C4-2B (cell line): ENCODE results near the gene SAP30L.

Source experiments
- H3K27ac ChIP-seq: fragments of 450-650 bp; 2 replicates; pipeline ENCODE4 v1.5.1; 2017
- CTCF ChIP-seq: fragments of 450-650 bp; conservative IDR thresholded peaks from 2 replicates; pipeline ENCODE4 v1.5.1; 2017; ENCODE audit warnings: mild to moderate bottlenecking
- ZFX ChIP-seq: fragments of 450-650 bp; IDR thresholded peaks from 2 replicates; pipeline ENCODE4 v1.6.1; 2017

Gene SAP30L

DNA sequence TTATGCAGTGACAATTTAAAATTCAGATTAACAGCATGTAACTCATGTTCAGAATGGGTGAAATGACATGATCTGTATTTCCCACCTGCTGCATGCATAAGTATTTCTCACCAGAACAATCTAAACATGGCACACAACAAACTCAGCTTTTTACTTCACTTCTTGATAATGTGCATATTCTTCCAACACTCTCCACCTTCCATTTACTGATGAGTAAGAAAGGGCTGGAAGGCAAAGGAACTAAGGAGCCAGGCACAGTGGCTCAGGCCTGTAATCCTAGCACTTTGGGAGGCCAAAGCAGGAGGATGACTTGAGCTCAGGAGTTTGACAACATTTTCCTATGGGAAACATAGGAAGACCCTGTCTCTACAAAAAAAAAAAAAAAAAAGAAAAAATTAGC lies 35.8 kb upstream of the SAP30L start:
- no peak overlapping the region for H3K27ac ChIP-seq
- TF ChIP-seq CTCF (no peak), ZFX (no peak)

DNA sequence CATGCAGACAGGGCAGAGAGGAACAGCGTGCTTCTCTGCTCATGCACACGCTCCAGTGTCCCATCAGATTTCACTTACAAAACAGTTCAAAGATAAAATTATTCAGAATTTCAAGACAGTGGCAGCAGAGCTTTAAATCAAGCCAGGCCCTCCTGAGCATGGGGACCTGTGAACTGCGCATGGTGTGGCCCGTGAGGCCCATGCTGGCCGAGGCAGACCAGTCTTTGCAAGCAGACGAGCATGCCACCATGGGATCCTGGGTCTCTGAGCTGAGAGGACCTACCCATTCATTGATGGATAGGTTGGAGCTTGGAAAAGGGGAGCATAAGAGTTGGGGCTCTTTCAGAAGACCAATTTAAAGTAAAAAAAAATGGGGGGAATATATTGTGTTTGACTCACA lies 35.0 kb upstream of the SAP30L start:
- TF ChIP-seq ZFX = no peak
- TF ChIP-seq CTCF = no peak
- H3K27ac ChIP-seq = no peak overlapping the region

GRCh38 chr5:154411338-154411737 lies 34.5 kb upstream of the SAP30L start:
- TF ChIP-seq CTCF (no peak), ZFX (no peak)
- H3K27ac ChIP-seq = no peak overlapping the region

DNA sequence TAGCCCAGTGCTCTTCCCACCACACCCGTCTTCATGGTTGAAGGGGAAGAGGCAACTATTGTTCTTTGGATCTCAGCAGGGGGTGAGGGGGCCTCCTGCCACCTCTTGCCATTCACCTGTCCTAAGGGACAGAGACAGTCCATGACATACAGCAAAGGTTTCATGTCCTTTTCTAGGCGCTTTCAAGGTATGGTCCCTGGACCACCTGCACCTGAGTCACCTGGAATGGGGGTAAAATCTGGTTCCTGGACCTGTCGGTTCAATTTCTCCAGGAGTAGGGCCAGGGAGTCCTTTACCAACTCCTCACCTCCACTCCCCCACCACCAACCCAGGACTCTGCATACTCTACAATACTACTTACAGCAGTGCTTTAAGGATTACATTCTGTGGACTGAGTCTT lies 33.5 kb upstream of the SAP30L start:
- TF ChIP-seq CTCF (no peak), ZFX (no peak)
- H3K27ac ChIP-seq = no peak overlapping the region

DNA sequence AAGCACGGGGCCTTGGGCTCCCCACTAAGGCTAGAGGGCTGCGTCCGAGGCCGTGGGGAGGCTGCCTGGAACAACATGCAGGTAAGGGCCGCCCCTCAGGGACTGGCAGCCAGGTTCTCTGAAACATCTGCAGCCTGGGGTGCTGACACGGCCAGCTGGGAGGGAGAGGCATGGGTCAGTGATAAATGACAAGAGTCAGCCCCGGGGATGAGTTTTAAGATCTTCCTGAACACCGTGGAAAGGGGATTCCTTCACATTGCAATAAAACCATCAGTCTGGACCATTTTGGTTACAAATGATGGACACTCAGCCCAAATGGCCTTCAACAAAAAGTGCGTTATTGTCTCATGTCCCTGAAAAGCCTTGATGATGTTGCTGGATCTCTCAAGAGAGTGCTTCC lies 32.9 kb upstream of the SAP30L start:
- TF ChIP-seq ZFX = no peak
- TF ChIP-seq CTCF = no peak
- H3K27ac ChIP-seq = no peak overlapping the region

DNA sequence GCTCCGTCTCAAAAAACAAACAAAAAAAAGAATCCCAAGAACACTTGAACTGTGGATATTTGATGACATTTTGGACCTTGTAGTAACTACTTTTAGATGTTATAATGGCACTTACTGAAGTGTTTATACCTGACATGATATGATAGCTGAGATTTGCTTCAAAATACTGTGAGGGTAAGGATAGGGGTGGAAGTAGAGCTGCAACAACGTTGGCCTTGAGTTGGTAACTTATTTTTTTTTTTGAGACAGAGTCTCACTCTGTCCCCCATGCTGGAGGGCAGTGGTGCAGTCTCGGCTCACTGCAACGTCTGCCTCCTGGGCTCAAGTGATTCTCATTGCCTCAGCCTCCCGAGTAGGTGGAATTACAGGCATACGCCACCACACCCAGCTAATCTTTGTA lies 30.7 kb upstream of the SAP30L start:
- TF ChIP-seq CTCF = no peak
- no peak for TF ChIP-seq ZFX
- H3K27ac ChIP-seq = no peak overlapping the region

GRCh38 chr5:154418344-154418820 lies 27.4 kb upstream of the SAP30L start:
- no peak overlapping the region for H3K27ac ChIP-seq
- TF ChIP-seq ZFX (no peak), CTCF (no peak)
